H1 (cell line): Measurements from ENCODE around the gene P4HA1. TPM values are rescaled to one million over a fixed set of nuclear protein-coding genes. Genes with fewer than 3 reads are reported as not detected.

ENCODE experiments used
- CTCF ChIA-PET: fragments of 300-600 bp; sonication (Branson Sonifier 250); formaldehyde crosslinking; loops from one replicate; lab custom pipeline; 2021; ENCODE audit not compliant: partially characterized antibody; lab: Charles Lee
- POLR2A ChIA-PET: fragments of 300-600 bp; sonication (Branson Sonifier 250); formaldehyde crosslinking; loops from one replicate; lab custom pipeline; 2021; ENCODE audit warnings: inconsistent platforms; ENCODE audit not compliant: partially characterized antibody; lab: Charles Lee
- DNase-seq, 2 experiments: peaks; one replicate each; pipeline versions ENCODE4 v3.0.0 to v3.0.0-alpha.2; 2010 to 2022; ENCODE audit warnings: low spot score in 2 of 2, low read depth in 1 of 2, mixed read lengths in 1 of 2
- FAIRE-seq: peaks from 2 replicates; lab custom pipeline; 2011; peaks lifted over from hg19 to GRCh38; lab: Jason Lieb, UNC
- H2AFZ ChIP-seq: 2 replicates; pipeline ENCODE4 v1.8.1; 2012; ENCODE audit warnings: low read length, inconsistent platforms
- H2AK5ac ChIP-seq: 2 replicates; pipeline ENCODE4 v1.6.1; 2013; ENCODE audit warnings: low read depth, low read length
- H2BK120ac ChIP-seq: replicated peaks from 2 replicates; pipeline ENCODE3; 2013; ENCODE audit warnings: low read depth, low read length, inconsistent platforms
- H2BK12ac ChIP-seq: 2 replicates; pipeline ENCODE4 v1.6.1; 2013; ENCODE audit warnings: low read depth, low read length
- H2BK15ac ChIP-seq: 2 replicates; pipeline ENCODE4 v1.6.1; 2013; ENCODE audit warnings: low read length
- H2BK20ac ChIP-seq: 2 replicates; pipeline ENCODE4 v1.6.1; 2013; ENCODE audit warnings: low read length
- H2BK5ac ChIP-seq: 2 replicates; pipeline ENCODE4 v1.6.1; 2013; ENCODE audit warnings: low read depth, low read length
- H3K14ac ChIP-seq: 2 replicates; pipeline ENCODE4 v1.6.1; 2013; ENCODE audit warnings: inconsistent platforms; ENCODE audit not compliant: insufficient read length
- H3K18ac ChIP-seq: 2 replicates; pipeline ENCODE4 v1.6.1; 2013; ENCODE audit warnings: low read length; ENCODE audit errors: extremely low read depth
- H3K23ac ChIP-seq: 2 replicates; pipeline ENCODE4 v1.6.1; 2013; ENCODE audit warnings: inconsistent platforms; ENCODE audit not compliant: insufficient read length
- H3K23me2 ChIP-seq: 2 replicates; pipeline ENCODE4 v1.6.1; 2013; ENCODE audit warnings: low read depth, low read length
- H3K27ac ChIP-seq: 2 replicates; pipeline ENCODE4 v1.6.1; 2011; ENCODE audit warnings: low read depth, low read length, inconsistent platforms
- H3K27me3 ChIP-seq, 4 experiments: replicated peaks in 1 of 4; 1 replicate in 1 of 4; 2 replicates in 3 of 4; pipeline versions ENCODE4 v1.6.1 to v1.8.1; 2011 to 2013; ENCODE audit warnings: low read length in 3 of 4, mild to moderate bottlenecking in 3 of 4, inconsistent platforms in 2 of 4, mixed read lengths in 2 of 4, moderate library complexity in 1 of 4; ENCODE audit not compliant: control insufficient read depth in 3 of 4, insufficient read depth in 3 of 4; ENCODE audit errors: extremely low read depth in 1 of 4
- H3K36me3 ChIP-seq, 4 experiments: 2 replicates each; pipeline versions ENCODE4 v1.6.1 to v1.8.1; 2011 to 2013; ENCODE audit warnings: mild to moderate bottlenecking in 4 of 4, low read length in 3 of 4, moderate library complexity in 2 of 4, control low read depth in 1 of 4, inconsistent platforms in 1 of 4; ENCODE audit not compliant: insufficient read depth in 4 of 4, control insufficient read depth in 2 of 4
- H3K4ac ChIP-seq: replicated peaks from 2 replicates; pipeline ENCODE3; 2013; ENCODE audit warnings: low read length, low read depth, mixed read lengths, inconsistent platforms; ENCODE audit not compliant: insufficient read length
- H3K4me1 ChIP-seq, 4 experiments: replicated peaks in 1 of 4; 1 replicate in 1 of 4; 2 replicates in 3 of 4; pipeline versions ENCODE4 v1.6.1 to v1.8.1; 2011 to 2013; ENCODE audit warnings: low read length in 3 of 4, inconsistent platforms in 2 of 4, mixed read lengths in 1 of 4; ENCODE audit not compliant: insufficient read depth in 4 of 4, control insufficient read depth in 3 of 4
- H3K4me2 ChIP-seq, 2 experiments: 2 replicates each; pipeline versions ENCODE4 v1.6.1 to v1.8.1; 2011 to 2013; ENCODE audit warnings: low read depth in 2 of 2, low read length in 2 of 2, control low read depth in 1 of 2, inconsistent platforms in 1 of 2, mild to moderate bottlenecking in 1 of 2; ENCODE audit not compliant: insufficient read depth in 1 of 2
- H3K4me3 ChIP-seq, 4 experiments: fragments of 200-600, 300-600 bp in 1 of 4; sonication (generic), shearing (Covaris generic), sonication (Bioruptor Twin) in 1 of 4; 2 replicates each; pipeline versions ENCODE4 v1.5.1 to v1.8.1; 2011 to 2016; ENCODE audit warnings: low read length in 4 of 4, low read depth in 3 of 4, control low read depth in 2 of 4, inconsistent platforms in 2 of 4, mild to moderate bottlenecking in 2 of 4, mixed read lengths in 1 of 4, moderate library complexity in 1 of 4; ENCODE audit not compliant: insufficient read depth in 2 of 4; ENCODE audit errors: extremely low read depth in 1 of 4
- H3K56ac ChIP-seq: replicated peaks from 2 replicates; pipeline ENCODE3; 2013; ENCODE audit warnings: low read depth, mild to moderate bottlenecking, mixed read lengths, low read length, inconsistent platforms; ENCODE audit not compliant: insufficient read length
- H3K79me1 ChIP-seq: 2 replicates; pipeline ENCODE4 v1.6.1; 2013; ENCODE audit warnings: low read depth, low read length, control low read depth
- H3K79me2 ChIP-seq, 2 experiments: 2 replicates each; pipeline versions ENCODE4 v1.6.1 to v1.8.1; 2012 to 2013; ENCODE audit warnings: low read length in 2 of 2, mild to moderate bottlenecking in 2 of 2, inconsistent platforms in 1 of 2; ENCODE audit not compliant: insufficient read depth in 2 of 2, control insufficient read depth in 1 of 2
- H3K9ac ChIP-seq, 4 experiments: replicated peaks in 1 of 4; 1 replicate in 1 of 4; 2 replicates in 3 of 4; pipeline versions ENCODE4 v1.6.1 to v1.8.1; 2011 to 2013; ENCODE audit warnings: low read depth in 3 of 4, low read length in 3 of 4, control low read depth in 2 of 4, mild to moderate bottlenecking in 2 of 4, moderate library complexity in 2 of 4, inconsistent platforms in 1 of 4; ENCODE audit errors: extremely low read depth in 1 of 4
- H3K9me3 ChIP-seq, 2 experiments: 2 replicates each; pipeline versions ENCODE4 v1.6.1 to v1.8.1; 2012 to 2013; ENCODE audit warnings: mild to moderate bottlenecking in 2 of 2, moderate library complexity in 2 of 2, control low read depth in 1 of 2, inconsistent platforms in 1 of 2, low read depth in 1 of 2, low read length in 1 of 2, mixed read lengths in 1 of 2; ENCODE audit not compliant: insufficient read depth in 2 of 2
- H4K20me1 ChIP-seq, 2 experiments: replicated peaks in 1 of 2; 2 replicates each; pipeline versions ENCODE3 to v1.8.1; 2011 to 2013; ENCODE audit warnings: inconsistent platforms in 2 of 2, low read length in 2 of 2, mild to moderate bottlenecking in 1 of 2; ENCODE audit not compliant: insufficient read depth in 2 of 2, control insufficient read depth in 1 of 2
- H4K5ac ChIP-seq: 2 replicates; pipeline ENCODE4 v1.6.1; 2013; ENCODE audit warnings: low read length, low read depth, mixed read lengths, inconsistent platforms; ENCODE audit not compliant: insufficient read length
- H4K8ac ChIP-seq: 2 replicates; pipeline ENCODE4 v1.8.0; 2013; ENCODE audit warnings: mild to moderate bottlenecking, moderate library complexity, low read length, inconsistent platforms; ENCODE audit not compliant: insufficient read depth; ENCODE audit errors: extremely low read depth
- H4K91ac ChIP-seq: replicated peaks from 2 replicates; pipeline ENCODE3; 2013; ENCODE audit warnings: low read length, mixed read lengths, inconsistent platforms; ENCODE audit not compliant: insufficient read length
- ATF2 ChIP-seq: IDR thresholded peaks from 2 replicates; pipeline ENCODE4 v1.6.1; 2012; ENCODE audit warnings: low read length, inconsistent platforms
- CTCF ChIP-seq, 3 experiments: IDR thresholded peaks; 1 replicate in 2 of 3; 2 replicates in 1 of 3; pipeline versions ENCODE4 v1.5.1 to v1.6.1; 2011; ENCODE audit warnings: low read length in 3 of 3, mild to moderate bottlenecking in 3 of 3, inconsistent platforms in 2 of 3, low read depth in 1 of 3, moderate library complexity in 1 of 3; ENCODE audit not compliant: insufficient read depth in 1 of 3; ENCODE audit errors: control extremely low read depth in 1 of 3
- KDM1A ChIP-seq: fragments of 200-600, 300-600 bp; sonication (generic); IDR thresholded peaks from 2 replicates; pipeline ENCODE4 v1.7.1; 2016; ENCODE audit warnings: mild to moderate bottlenecking, low read length, borderline replicate concordance
- POLR2AphosphoS5 ChIP-seq: IDR thresholded peaks from 2 replicates; pipeline ENCODE4 v1.6.1; 2011; ENCODE audit warnings: low read depth, low read length
- POU5F1 ChIP-seq: IDR thresholded peaks from 2 replicates; pipeline ENCODE4 v1.6.1; 2011; ENCODE audit warnings: low read depth, mild to moderate bottlenecking, low read length, moderate library complexity
- RAD21 ChIP-seq, 2 experiments: IDR thresholded peaks in 1 of 2; conservative IDR thresholded peaks in 1 of 2; 2 replicates each; pipeline ENCODE4 v1.6.1; 2011; ENCODE audit warnings: low read depth in 2 of 2, low read length in 2 of 2, improper control_type of control experiment in 1 of 2, inconsistent platforms in 1 of 2, mild to moderate bottlenecking in 1 of 2, moderate library complexity in 1 of 2
- SAP30 ChIP-seq: fragments of 300-600 bp; sonication (generic); IDR thresholded peaks from 2 replicates; pipeline ENCODE4 v1.7.1; 2012; ENCODE audit warnings: low read length, moderate library complexity, mild to moderate bottlenecking, inconsistent platforms; ENCODE audit not compliant: insufficient read depth, insufficient replicate concordance
- SIX5 ChIP-seq: IDR thresholded peaks from 2 replicates; pipeline ENCODE4 v1.6.1; 2011; ENCODE audit warnings: mild to moderate bottlenecking, low read depth, low read length
- WGBS, 2 experiments: shearing (Covaris generic) in 1 of 2; methylation state at CpG; one replicate each; pipeline versions ENCODE4 v1.1.6 to v1.1.7; 2013 to 2015; ENCODE audit warnings: low lambda C conversion rate in 2 of 2, mixed read lengths in 2 of 2, inconsistent platforms in 1 of 2, low coverage in 1 of 2, missing lambda C conversion rate in 1 of 2; ENCODE audit not compliant: insufficient replicate concordance in 2 of 2, insufficient coverage in 1 of 2, insufficient read length in 1 of 2; ENCODE audit errors: extremely low coverage in 1 of 2, missing lambda C conversion rate in 1 of 2; 5-methylcytosine and 5-hydroxymethylcytosine counted together
- polyA plus RNA-seq, 7 experiments: library from polyadenylated mRNA; depleted of rRNA in 3 of 7; stranded (reverse) in 5 of 7; unstranded in 2 of 7; fragments of >200 nt in 5 of 7; fragments of 200-250 nt in 2 of 7; gene quantifications; 1 replicate in 5 of 7; 2 replicates in 1 of 7; 4 replicates in 1 of 7; pipeline versions ENCODE4 v1.2.1 to v1.2.3, GENCODE V29; 2011 to 2013; ENCODE audit warnings: missing spikeins in 2 of 7, mixed read lengths in 2 of 7
- total RNA-seq: library from RNA; stranded (reverse); fragmentation: NEBNext Ultra II Directional; extraction: Animal tissue kit (Norgen Biotek cat#: 25700); gene quantifications from 2 replicates; pipeline ENCODE4 v1.2.1, GENCODE V29; 2021
- TF ChIP-seq, protein P1 (sequence below): IDR thresholded peaks from 2 replicates; pipeline ENCODE4 v1.6.1; 2012; ENCODE audit warnings: inconsistent platforms

P4HA1 gene
- total and polyA plus RNA-seq, 2 of the 8 experiments (the other 6 are each of a cell fraction or from before 2014, with no cell fraction given): 12.0 to 25.7 TPM

DNA sequence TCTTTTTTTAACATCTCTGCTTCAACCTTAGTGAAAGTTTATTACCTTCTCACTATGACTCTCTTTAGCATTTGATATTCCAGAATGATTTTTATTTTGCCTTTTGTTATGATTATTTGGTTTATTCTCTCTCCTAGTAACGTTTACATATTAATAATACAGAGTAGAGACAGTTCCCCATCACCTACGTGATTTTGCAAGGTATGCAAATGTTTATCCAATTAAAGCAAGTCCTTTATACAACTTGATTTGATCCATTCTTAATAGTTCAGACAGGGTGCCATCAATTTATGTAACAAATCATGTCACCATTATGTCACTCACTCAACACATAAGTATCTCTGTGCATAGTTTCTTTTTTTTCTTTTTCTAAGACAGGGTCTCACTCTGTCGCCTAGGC is 44.9 kb upstream of the P4HA1 start:
- no peak overlapping the region for H3K9ac ChIP-seq
- H2BK12ac ChIP-seq: no peak overlapping the region
- no peak overlapping the region for H3K14ac ChIP-seq
- H2AFZ ChIP-seq: no peak overlapping the region
- H3K27me3 ChIP-seq: no peaks in the 10 kb centered on the region
- H3K79me2 ChIP-seq: no peaks in the 10 kb centered on the region
- H3K56ac ChIP-seq: no peak overlapping the region
- H3K36me3 ChIP-seq: peaks cover 6 to 54% (median 38%) of the 10 kb centered on the region in 4 experiments
- H2BK5ac ChIP-seq: no peak overlapping the region
- DNase-seq (no peak), FAIRE-seq (no peak)
- no peaks in the 10 kb centered on the region for H3K4me1 ChIP-seq
- H3K4ac ChIP-seq: no peak overlapping the region
- no peak overlapping the region for H3K4me2 ChIP-seq
- WGBS, 2 experiments: 81% methylated on average over 3 of the region's 3 CpGs; no CpG with 5 or more reads in 1 of the 2 experiments
- H4K8ac ChIP-seq: no peak overlapping the region
- no peak overlapping the region for H3K4me3 ChIP-seq
- H2BK120ac ChIP-seq: no peak overlapping the region
- H3K27ac ChIP-seq: no peak overlapping the region
- ChIA-PET POLR2A (no interaction called here), CTCF (no interaction called here)
- H3K9me3 ChIP-seq: no peaks in the 10 kb centered on the region
- no peak overlapping the region for H3K23ac ChIP-seq
- no peak overlapping the region for H4K5ac ChIP-seq
- no peak overlapping the region for H4K91ac ChIP-seq
- no peak overlapping the region for H2AK5ac ChIP-seq
- no peak overlapping the region for H2BK20ac ChIP-seq
- H2BK15ac ChIP-seq: no peak overlapping the region
- no peaks in the 10 kb centered on the region for H3K79me1 ChIP-seq
- no peaks in the 10 kb centered on the region for H3K23me2 ChIP-seq
- no peaks in the 10 kb centered on the region for H4K20me1 ChIP-seq
- H3K18ac ChIP-seq: no peak overlapping the region
- TF ChIP-seq KDM1A: no peak
- TF ChIP-seq POU5F1: no peak
- TF ChIP-seq RAD21 (IDR thresholded peaks at IDR 0.05 in 1 of 2, conservative IDR thresholded peaks at IDR 0.05 in 1 of 2; ENCODE audit: low read depth in 2 of 2, low read length in 2 of 2): no peak
- no peak for TF ChIP-seq SIX5
- TF ChIP-seq SAP30: no peak
- TF ChIP-seq, protein P1, sequence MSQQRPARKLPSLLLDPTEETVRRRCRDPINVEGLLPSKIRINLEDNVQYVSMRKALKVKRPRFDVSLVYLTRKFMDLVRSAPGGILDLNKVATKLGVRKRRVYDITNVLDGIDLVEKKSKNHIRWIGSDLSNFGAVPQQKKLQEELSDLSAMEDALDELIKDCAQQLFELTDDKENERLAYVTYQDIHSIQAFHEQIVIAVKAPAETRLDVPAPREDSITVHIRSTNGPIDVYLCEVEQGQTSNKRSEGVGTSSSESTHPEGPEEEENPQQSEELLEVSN: no peak
- TF ChIP-seq ATF2: no peak
- TF ChIP-seq CTCF (IDR thresholded peaks at IDR 0.05; ENCODE audit: control extremely low read depth in 1 of 3, insufficient read depth in 1 of 3, low read depth in 1 of 3, low read length in 3 of 3): no peak
- no peak for TF ChIP-seq POLR2AphosphoS5
